WTC11 (cell line): ENCODE data around the gene ATF7. TPM values are rescaled to one million over a fixed set of nuclear protein-coding genes. Genes with fewer than 3 reads are reported as not detected.

ENCODE experiments used
- ATAC-seq: fragments of 200-7000 bp; cut with Tn5 transposase; 2 replicates; pipeline ENCODE4 v1.10.0; 2021; ENCODE audit warnings: mild to moderate bottlenecking, moderate library complexity
- CTCF ChIA-PET: fragments of 300-600 bp; sonication (Branson Sonifier 250); formaldehyde crosslinking; loops from one replicate; lab custom pipeline; 2021; ENCODE audit warnings: antibody characterized with exemption; lab: Charles Lee
- POLR2A ChIA-PET: fragments of 350-600 bp; sonication (Branson Sonifier 250); formaldehyde crosslinking; loops from one replicate; lab custom pipeline; 2021; ENCODE audit warnings: antibody characterized with exemption; lab: Charles Lee
- DNase-seq: peaks from one replicate; pipeline ENCODE4 v3.0.0; 2021; ENCODE audit warnings: low spot score
- H3K27ac Mint-ChIP-seq: 2 replicates; pipeline ENCODE4 v1.8.0; 2021; ENCODE audit warnings: mixed read lengths
- H3K27me3 Mint-ChIP-seq: 2 replicates; pipeline ENCODE4 v1.8.0; 2021; ENCODE audit warnings: low read depth, mild to moderate bottlenecking, moderate library complexity, mixed read lengths
- H3K36me3 Mint-ChIP-seq: 2 replicates; pipeline ENCODE4 v1.8.0; 2021; ENCODE audit warnings: mixed read lengths
- H3K4me1 Mint-ChIP-seq: 2 replicates; pipeline ENCODE4 v1.8.0; 2022; ENCODE audit warnings: mixed read lengths
- H3K4me3 Mint-ChIP-seq: 2 replicates; pipeline ENCODE4 v1.8.0; 2021; ENCODE audit warnings: mild to moderate bottlenecking, moderate library complexity, mixed read lengths
- H3K9me3 Mint-ChIP-seq: 2 replicates; pipeline ENCODE4 v1.8.0; 2021; ENCODE audit warnings: mixed read lengths
- ARID4B ChIP-seq: sonication (generic); formaldehyde crosslinking; IDR thresholded peaks from 2 replicates; pipeline ENCODE4 v1.8.0; 2023; ENCODE audit warnings: missing genetic modification reagents, mild to moderate bottlenecking, borderline replicate concordance
- CREM ChIP-seq: sonication (generic); formaldehyde crosslinking; IDR thresholded peaks from 2 replicates; pipeline ENCODE4 v1.8.1; 2022; ENCODE audit warnings: mild to moderate bottlenecking, missing genetic modification reagents, moderate library complexity
- ERG ChIP-seq: fragments of 250-450 bp; sonication (Bioruptor Pico); IDR thresholded peaks from 2 replicates; pipeline ENCODE4 v1.8.0; 2021; ENCODE audit warnings: mild to moderate bottlenecking
- ESRRA ChIP-seq: sonication (generic); formaldehyde crosslinking; IDR thresholded peaks from 2 replicates; pipeline ENCODE4 v1.8.1; 2022; ENCODE audit warnings: mild to moderate bottlenecking, missing genetic modification reagents, borderline replicate concordance
- FOXK1 ChIP-seq: sonication (generic); formaldehyde crosslinking; IDR thresholded peaks from 2 replicates; pipeline ENCODE4 v1.8.0; 2022; ENCODE audit warnings: mild to moderate bottlenecking, moderate library complexity, missing genetic modification reagents
- GABPB1 ChIP-seq: sonication (generic); formaldehyde crosslinking; IDR thresholded peaks from 2 replicates; pipeline ENCODE4 v1.8.1; 2023; ENCODE audit warnings: mild to moderate bottlenecking, missing genetic modification reagents
- HMGXB4 ChIP-seq: sonication (generic); formaldehyde crosslinking; IDR thresholded peaks from 2 replicates; pipeline ENCODE4 v1.8.1; 2023; ENCODE audit warnings: mild to moderate bottlenecking, moderate library complexity, missing genetic modification reagents
- NFE2L1 ChIP-seq: sonication (generic); formaldehyde crosslinking; IDR thresholded peaks from 2 replicates; pipeline ENCODE4 v1.8.1; 2023; ENCODE audit warnings: missing genetic modification reagents
- NR1H2 ChIP-seq: sonication (generic); formaldehyde crosslinking; IDR thresholded peaks from 2 replicates; pipeline ENCODE4 v1.9.0; 2021; ENCODE audit warnings: mild to moderate bottlenecking, moderate library complexity, missing genetic modification reagents
- SOX15 ChIP-seq: fragments of 250-450 bp; sonication (Bioruptor Pico); IDR thresholded peaks from 2 replicates; pipeline ENCODE4 v1.9.0; 2021; ENCODE audit warnings: mild to moderate bottlenecking
- SP1 ChIP-seq: sonication (generic); formaldehyde crosslinking; conservative IDR thresholded peaks from 2 replicates; pipeline ENCODE4 v1.8.1; 2022; ENCODE audit warnings: missing genetic modification reagents
- STAT6 ChIP-seq: sonication (generic); formaldehyde crosslinking; conservative IDR thresholded peaks from 2 replicates; pipeline ENCODE4 v1.8.1; 2023; ENCODE audit warnings: mild to moderate bottlenecking, low read depth, missing genetic modification reagents, moderate library complexity
- TCF7 ChIP-seq: sonication (generic); formaldehyde crosslinking; IDR thresholded peaks from 2 replicates; pipeline ENCODE4 v1.8.0; 2022; ENCODE audit warnings: mild to moderate bottlenecking, low read depth, missing genetic modification reagents, moderate library complexity
- ZNF232 ChIP-seq: sonication (generic); formaldehyde crosslinking; IDR thresholded peaks from 2 replicates; pipeline ENCODE4 v1.8.0; 2022; ENCODE audit warnings: mild to moderate bottlenecking, missing genetic modification reagents
- ZNF396 ChIP-seq: fragments of 250-450 bp; sonication (Bioruptor Pico); IDR thresholded peaks from 2 replicates; pipeline ENCODE4 v1.8.0; 2021; ENCODE audit warnings: mild to moderate bottlenecking, moderate library complexity, borderline replicate concordance
- ZNF423 ChIP-seq: fragments of 250-450 bp; sonication (Bioruptor Pico); IDR thresholded peaks from 2 replicates; pipeline ENCODE4 v2.1.2; 2022; ENCODE audit warnings: mild to moderate bottlenecking, moderate library complexity
- total RNA-seq: library from RNA; stranded (reverse); gene quantifications from 3 replicates; pipeline ENCODE4 v1.2.3, GENCODE V29; 2021
- TF ChIP-seq, protein P1 (sequence below): sonication (generic); formaldehyde crosslinking; IDR thresholded peaks from 2 replicates; pipeline ENCODE4 v1.8.0; 2022; ENCODE audit warnings: missing genetic modification reagents

The ATF7 gene
- total RNA-seq, 1 experiment from 2014 or later = 16.3 TPM

DNA sequence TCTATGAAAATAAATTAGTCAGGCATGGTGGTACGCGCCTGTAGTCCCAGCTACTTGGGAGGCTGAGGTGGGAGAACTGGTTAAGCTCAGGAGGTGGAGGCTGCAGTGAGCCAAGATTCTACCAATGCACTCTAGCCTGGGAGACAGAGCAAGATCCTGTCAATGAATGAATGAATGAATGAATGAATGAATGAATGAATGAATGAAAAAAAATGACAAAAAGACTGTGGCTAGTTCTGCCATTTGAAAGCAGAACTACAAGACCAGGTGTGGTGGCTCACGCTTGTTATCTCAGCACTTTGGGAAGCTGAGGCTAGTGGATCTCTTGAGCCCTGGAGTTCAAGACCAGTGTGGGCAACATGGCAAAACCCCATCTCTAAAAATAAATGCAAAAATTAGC lies 86.7 kb downstream of the ATF7 start:
- no peak overlapping the region for H3K27ac Mint-ChIP-seq
- no peak overlapping the region for H3K4me3 Mint-ChIP-seq
- CTCF ChIA-PET = interaction anchor here (1.3 to 1.5 kb wide), 3 partner anchors 31 to 218 kb away, joined by 3 to 5 read pairs (median 3); no protein-coding TSS in a partner anchor
- H3K36me3 Mint-ChIP-seq = peaks cover 15% of the 10 kb centered on the region
- TF ChIP-seq HMGXB4 (CRISPR knock-in tag) = no peak
- DNase-seq (no peak), ATAC-seq (no peak)
- POLR2A ChIA-PET = no interaction called here
- peaks cover 8% of the 10 kb centered on the region for H3K4me1 Mint-ChIP-seq
- no peaks in the 10 kb centered on the region for H3K9me3 Mint-ChIP-seq
- no peaks in the 10 kb centered on the region for H3K27me3 Mint-ChIP-seq

DNA sequence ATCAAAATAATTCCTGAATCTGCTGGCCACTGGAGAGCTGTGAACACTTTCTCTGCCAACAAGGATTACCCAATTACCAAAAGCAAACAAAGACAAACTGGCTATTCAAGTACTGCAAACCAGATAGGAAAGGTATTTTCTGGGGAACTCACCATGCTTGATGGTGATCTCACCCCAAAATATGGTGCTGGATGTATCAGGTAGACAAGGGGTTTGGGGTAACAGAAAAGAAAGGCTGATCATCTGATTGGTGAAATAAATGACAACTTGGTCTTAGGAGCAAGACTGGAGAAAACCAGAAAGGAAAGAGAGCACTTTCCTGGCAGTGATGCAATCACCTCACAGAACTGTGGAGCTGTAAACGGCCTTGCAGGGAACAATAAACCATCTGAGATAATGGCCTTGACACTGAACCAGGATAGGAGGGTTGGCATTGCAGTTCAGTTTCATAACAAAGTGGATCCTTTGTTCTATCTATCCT lies 87.9 kb downstream of the ATF7 start:
- CTCF ChIA-PET = interaction anchor here (1.3 to 1.5 kb wide), 3 partner anchors 29 to 219 kb away, joined by 3 to 5 read pairs (median 3); no protein-coding TSS in a partner anchor
- DNase-seq = no peak
- no peak for ATAC-seq

DNA sequence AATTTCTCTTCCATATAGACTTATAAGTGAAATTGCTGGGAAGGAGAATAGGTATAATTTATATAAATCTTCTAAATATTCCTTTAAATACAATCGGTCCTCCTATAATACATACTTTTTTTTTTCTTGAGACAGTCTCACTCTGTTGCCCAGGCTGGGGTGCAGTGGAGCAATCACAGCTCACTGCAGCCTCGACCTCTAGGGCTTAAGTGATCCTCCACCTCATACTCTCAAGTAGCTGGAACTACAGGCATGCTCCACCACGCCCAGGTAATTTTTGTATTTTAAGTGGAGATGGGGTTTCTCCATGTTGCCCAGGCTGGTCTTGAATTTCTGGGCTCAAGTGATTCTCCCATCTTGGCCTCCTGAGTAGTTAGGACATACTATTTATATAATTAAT lies 89.2 kb downstream of the ATF7 start:
- Mint-ChIP-seq H3K27me3 (no peaks in the 10 kb centered on the region), H3K4me1 (no peaks in the 10 kb centered on the region), H3K36me3 (peaks cover 26% of the 10 kb centered on the region), H3K4me3 (no peak overlapping the region), H3K27ac (no peak overlapping the region), H3K9me3 (no peaks in the 10 kb centered on the region)
- no peak for ATAC-seq
- ChIA-PET POLR2A (no interaction called here), CTCF (no interaction called here)
- TF ChIP-seq STAT6 (CRISPR knock-in tag) (no peak), SOX15 (CRISPR knock-in tag) (no peak), NR1H2 (CRISPR knock-in tag) (no peak), CREM (CRISPR knock-in tag) (no peak), FOXK1 (CRISPR knock-in tag) (no peak), TCF7 (no peak), ERG (CRISPR knock-in tag) (no peak), ARID4B (CRISPR knock-in tag) (no peak), ZNF396 (no peak)
- TF ChIP-seq, protein P1, sequence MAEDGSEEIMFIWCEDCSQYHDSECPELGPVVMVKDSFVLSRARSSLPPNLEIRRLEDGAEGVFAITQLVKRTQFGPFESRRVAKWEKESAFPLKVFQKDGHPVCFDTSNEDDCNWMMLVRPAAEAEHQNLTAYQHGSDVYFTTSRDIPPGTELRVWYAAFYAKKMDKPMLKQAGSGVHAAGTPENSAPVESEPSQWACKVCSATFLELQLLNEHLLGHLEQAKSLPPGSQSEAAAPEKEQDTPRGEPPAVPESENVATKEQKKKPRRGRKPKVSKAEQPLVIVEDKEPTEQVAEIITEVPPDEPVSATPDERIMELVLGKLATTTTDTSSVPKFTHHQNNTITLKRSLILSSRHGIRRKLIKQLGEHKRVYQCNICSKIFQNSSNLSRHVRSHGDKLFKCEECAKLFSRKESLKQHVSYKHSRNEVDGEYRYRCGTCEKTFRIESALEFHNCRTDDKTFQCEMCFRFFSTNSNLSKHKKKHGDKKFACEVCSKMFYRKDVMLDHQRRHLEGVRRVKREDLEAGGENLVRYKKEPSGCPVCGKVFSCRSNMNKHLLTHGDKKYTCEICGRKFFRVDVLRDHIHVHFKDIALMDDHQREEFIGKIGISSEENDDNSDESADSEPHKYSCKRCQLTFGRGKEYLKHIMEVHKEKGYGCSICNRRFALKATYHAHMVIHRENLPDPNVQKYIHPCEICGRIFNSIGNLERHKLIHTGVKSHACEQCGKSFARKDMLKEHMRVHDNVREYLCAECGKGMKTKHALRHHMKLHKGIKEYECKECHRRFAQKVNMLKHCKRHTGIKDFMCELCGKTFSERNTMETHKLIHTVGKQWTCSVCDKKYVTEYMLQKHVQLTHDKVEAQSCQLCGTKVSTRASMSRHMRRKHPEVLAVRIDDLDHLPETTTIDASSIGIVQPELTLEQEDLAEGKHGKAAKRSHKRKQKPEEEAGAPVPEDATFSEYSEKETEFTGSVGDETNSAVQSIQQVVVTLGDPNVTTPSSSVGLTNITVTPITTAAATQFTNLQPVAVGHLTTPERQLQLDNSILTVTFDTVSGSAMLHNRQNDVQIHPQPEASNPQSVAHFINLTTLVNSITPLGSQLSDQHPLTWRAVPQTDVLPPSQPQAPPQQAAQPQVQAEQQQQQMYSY = no peak
- no peak for DNase-seq

More for the DNA sequence above, 87.9 kb downstream of the ATF7 start:
- peaks cover 18% of the 10 kb centered on the region for H3K36me3 Mint-ChIP-seq
- H3K4me3 Mint-ChIP-seq = no peak overlapping the region
- H3K27ac Mint-ChIP-seq = no peak overlapping the region
- no peaks in the 10 kb centered on the region for H3K9me3 Mint-ChIP-seq
- H3K27me3 Mint-ChIP-seq = no peaks in the 10 kb centered on the region
- POLR2A ChIA-PET = no interaction called here
- H3K4me1 Mint-ChIP-seq = no peaks in the 10 kb centered on the region
- TF ChIP-seq ERG (CRISPR knock-in tag) = no peak
- no peak for TF ChIP-seq SP1 (CRISPR knock-in tag)
- peak; percentile 96 for TF ChIP-seq GABPB1 (CRISPR knock-in tag)
- TF ChIP-seq ZNF232 (CRISPR knock-in tag) = no peak
- TF ChIP-seq ESRRA = no peak
- no peak for TF ChIP-seq NFE2L1 (CRISPR knock-in tag)
- no peak for TF ChIP-seq ZNF423 (CRISPR knock-in tag)
- TF ChIP-seq, all 79 proteins: peak for 1
